Endothelial cell (in vitro differentiated cells): ENCODE results near the gene TREML2. TPM values are rescaled to one million over a fixed set of nuclear protein-coding genes. Genes with fewer than 3 reads are reported as not detected.

ENCODE experiments used
- DNase-seq: peaks from one replicate; pipeline ENCODE4 v3.0.0; 2021; ENCODE audit warnings: low spot score
- H3K27ac Mint-ChIP-seq: one replicate; pipeline ENCODE4 v1.8.0; 2021; ENCODE audit warnings: mixed read lengths, inconsistent platforms; ENCODE audit not compliant: unreplicated experiment
- H3K27me3 Mint-ChIP-seq: one replicate; pipeline ENCODE4 v1.8.0; 2021; ENCODE audit warnings: mild to moderate bottlenecking, moderate library complexity, mixed read lengths, inconsistent platforms; ENCODE audit not compliant: unreplicated experiment
- H3K36me3 Mint-ChIP-seq: one replicate; pipeline ENCODE4 v1.8.0; 2021; ENCODE audit warnings: mild to moderate bottlenecking, low read depth, mixed read lengths, inconsistent platforms; ENCODE audit not compliant: unreplicated experiment
- H3K4me1 Mint-ChIP-seq: one replicate; pipeline ENCODE4 v1.8.0; 2021; ENCODE audit warnings: mild to moderate bottlenecking, mixed read lengths, inconsistent platforms; ENCODE audit not compliant: unreplicated experiment
- H3K4me3 Mint-ChIP-seq: one replicate; pipeline ENCODE4 v1.8.0; 2021; ENCODE audit warnings: mild to moderate bottlenecking, mixed read lengths, inconsistent platforms; ENCODE audit not compliant: unreplicated experiment
- H3K9me3 Mint-ChIP-seq: one replicate; pipeline ENCODE4 v1.8.0; 2021; ENCODE audit warnings: mixed read lengths, inconsistent platforms; ENCODE audit not compliant: unreplicated experiment
- CTCF ChIP-seq: fragments of 200-600 bp; sonication (generic); IDR thresholded peaks from one replicate; pipeline ENCODE4 v1.5.0; 2021; ENCODE audit warnings: antibody characterized with exemption; ENCODE audit not compliant: unreplicated experiment
- total RNA-seq: library from RNA; stranded (reverse); fragmentation: NEBNext Ultra II Directional; extraction: Animal tissue kit (Norgen Biotek cat#: 25700); gene quantifications from one replicate; pipeline ENCODE4 v1.2.1, GENCODE V29; 2021; ENCODE audit not compliant: unreplicated experiment

Gene TREML2
- total RNA-seq, 1 donor from 2014 or later: 0.10 TPM

- Mint-ChIP-seq H3K27me3 (peaks cover 4% of the 10 kb centered on the region), H3K4me3 (no peak overlapping the region), H3K36me3 (peaks cover 2% of the 10 kb centered on the region), H3K4me1 (peaks cover 10% of the 10 kb centered on the region), H3K27ac (no peak overlapping the region), H3K9me3 (no peaks in the 10 kb centered on the region)
- DNase-seq: no peak
- TF ChIP-seq CTCF: no peak
Measured at GRCh38 chr6:41157323-41157722, 43.6 kb downstream of the TREML2 start.

- no peak overlapping the region for H3K27ac Mint-ChIP-seq
- no peaks in the 10 kb centered on the region for H3K9me3 Mint-ChIP-seq
- DNase-seq: no peak
- H3K36me3 Mint-ChIP-seq: peaks cover 2% of the 10 kb centered on the region
- H3K4me3 Mint-ChIP-seq: no peak overlapping the region
- peaks cover 10% of the 10 kb centered on the region for H3K4me1 Mint-ChIP-seq
- no peak for TF ChIP-seq CTCF
- H3K27me3 Mint-ChIP-seq: peaks cover 4% of the 10 kb centered on the region
Measured at GRCh38 chr6:41156771-41157170, 44.2 kb downstream of the TREML2 start.

GRCh38 chr6:41156001-41156400 lies 44.9 kb downstream of the TREML2 start:
- H3K36me3 Mint-ChIP-seq: peaks cover 2% of the 10 kb centered on the region
- H3K4me1 Mint-ChIP-seq: peaks cover 17% of the 10 kb centered on the region
- no peak for TF ChIP-seq CTCF
- no peak for DNase-seq
- H3K27me3 Mint-ChIP-seq: peaks cover 7% of the 10 kb centered on the region
- H3K4me3 Mint-ChIP-seq: no peak overlapping the region
- H3K27ac Mint-ChIP-seq: no peak overlapping the region
- no peaks in the 10 kb centered on the region for H3K9me3 Mint-ChIP-seq

- Mint-ChIP-seq H3K4me3 (no peak overlapping the region), H3K27me3 (peaks cover 9% of the 10 kb centered on the region), H3K27ac (no peak overlapping the region), H3K9me3 (no peaks in the 10 kb centered on the region), H3K4me1 (peaks cover 17% of the 10 kb centered on the region), H3K36me3 (peaks cover 2% of the 10 kb centered on the region)
- no peak for DNase-seq
- no peak for TF ChIP-seq CTCF
Measured at GRCh38 chr6:41155132-41155805, 45.7 kb downstream of the TREML2 start.

GRCh38 chr6:41153992-41154625 lies 46.8 kb downstream of the TREML2 start, which contains the start of gene TREML1:
TSS of gene TREML1 (minus strand) at chr6:41154347. CDS start at chr6:41154288, 59 bp downstream.
- no peak for TF ChIP-seq CTCF
- H3K4me1 Mint-ChIP-seq: peaks cover 17% of the 10 kb centered on the region
- no peak within 1 kb of the TSS for H3K4me3 Mint-ChIP-seq
- H3K27me3 Mint-ChIP-seq: peaks cover 9% of the 10 kb centered on the region
- H3K9me3 Mint-ChIP-seq: no peaks in the 10 kb centered on the region
- DNase-seq: no peak
- peaks cover 6% of the 10 kb centered on the region for H3K36me3 Mint-ChIP-seq
- peak within 1 kb of the TSS; percentile 27 for H3K27ac Mint-ChIP-seq
